Testis (tissue), 3 donors: ENCODE results near the gene SEMA4G. TPM values are rescaled to one million over a fixed set of nuclear protein-coding genes. Genes with fewer than 3 reads are reported as not detected.
A peak's percentile ranks its signal among the peaks of the same experiment; 100 is the strongest.

Source experiments
- DNase-seq: peaks from one replicate; pipeline ENCODE4 v3.0.0-alpha.2; 2019
- H3K27ac ChIP-seq, 2 donors: fragments of 200-600 bp; sonication (generic); one replicate each; pipeline ENCODE4 v1.5.1; 2019
- H3K27me3 ChIP-seq: fragments of 200-600 bp; sonication (generic); one replicate; pipeline ENCODE4 v1.5.1; 2019
- H3K36me3 ChIP-seq: fragments of 200-600 bp; sonication (generic); one replicate; pipeline ENCODE4 v1.5.1; 2017; ENCODE audit warnings: low read depth; ENCODE audit errors: missing control alignments
- H3K4me1 ChIP-seq: fragments of 200-600 bp; sonication (generic); one replicate; pipeline ENCODE4 v1.5.1; 2019
- H3K4me3 ChIP-seq, 2 donors: fragments of 200-600 bp; sonication (generic); one replicate each; pipeline ENCODE4 v1.5.1; 2017 to 2019
- H3K9me3 ChIP-seq: fragments of 200-600 bp; sonication (generic); one replicate; pipeline ENCODE4 v1.5.1; 2017
- CTCF ChIP-seq, 3 experiments: fragments of 450-650 bp in 2 of 3; fragments of 200-600 bp in 1 of 3; sonication (generic) in 1 of 3; IDR thresholded peaks; one replicate each; pipeline ENCODE4 v1.5.1; 2016 to 2019; ENCODE audit warnings: antibody characterized with exemption in 3 of 3, mild to moderate bottlenecking in 2 of 3, moderate library complexity in 1 of 3
- POLR2A ChIP-seq: fragments of 450-650 bp; IDR thresholded peaks from one replicate; pipeline ENCODE4 v1.6.1; 2017; ENCODE audit warnings: antibody characterized with exemption, mild to moderate bottlenecking, moderate library complexity
- WGBS, 2 donors: methylation state at CpG; one replicate each; pipeline ENCODE4 v1.1.5; 2018; 5-methylcytosine and 5-hydroxymethylcytosine counted together
- intact Hi-C: fragments of 100-400 bp; cut with DNase I; formaldehyde crosslinking; loops from one replicate; pipeline ENCODE4 v1.15.1; 2023; ENCODE audit warnings: low total_unique reads
- polyA plus RNA-seq: library from polyadenylated mRNA; stranded (reverse); fragments of 350-450 nt; fragmentation: Illumina TruSeq; extraction: RNeasy Lipid Tissue Mini Kit (QIAGEN cat#74804); gene quantifications from one replicate; pipeline ENCODE4 v1.2.3, GENCODE V29; 2014; ENCODE audit warnings: low read depth, low replicate concordance; ENCODE audit not compliant: insufficient read depth
- total RNA-seq, 2 donors: library from RNA; depleted of rRNA; stranded (reverse); fragments of >200 nt; gene quantifications; one replicate each; pipeline ENCODE4 v1.2.3, GENCODE V29; 2016

The SEMA4G gene
- total and polyA plus RNA-seq, 3 donors from 2014 or later: 4.8 to 7.2 (median 6.2) TPM

GRCh38 chr10:100930368-100930767 is 38.9 kb upstream of the SEMA4G start:
- Histone ChIP-seq H3K36me3 (peaks cover 12% of the 10 kb centered on the region), H3K27me3 (no peaks in the 10 kb centered on the region), H3K4me1 (peaks cover 12% of the 10 kb centered on the region), H3K9me3 (no peaks in the 10 kb centered on the region), H3K27ac (no peak overlapping the region), H3K4me3 (no peak overlapping the region)
- no peak for DNase-seq
- TF ChIP-seq POLR2A (no peak), CTCF (IDR thresholded peaks at IDR 0.05) (no peak)
- intact Hi-C loops: no loop called here

- WGBS, 2 donors: 86 to 92% methylated on average over 3 of the region's 3 CpGs
- H3K36me3 ChIP-seq: peaks cover 12% of the 10 kb centered on the region
- intact Hi-C loops: no loop called here
Observed at GRCh38 chr10:100934084-100934659, 35.1 kb upstream of the SEMA4G start.

GRCh38 chr10:100939763-100940344 is 29.4 kb upstream of the SEMA4G start:
- H3K36me3 ChIP-seq: no peaks in the 10 kb centered on the region

More at GRCh38 chr10:100934084-100934659, 35.1 kb upstream of the SEMA4G start:
- TF ChIP-seq CTCF (IDR thresholded peaks at IDR 0.05): peak in 2 of 3 experiments; percentile 43 to 46
- TF ChIP-seq POLR2A: no peak
- H3K4me1 ChIP-seq: peaks cover 9% of the 10 kb centered on the region
- no peaks in the 10 kb centered on the region for H3K9me3 ChIP-seq
- DNase-seq: no peak
- no peak overlapping the region for H3K27ac ChIP-seq
- no peak overlapping the region for H3K4me3 ChIP-seq
- no peaks in the 10 kb centered on the region for H3K27me3 ChIP-seq

GRCh38 chr10:100942229-100942628 is 27.1 kb upstream of the SEMA4G start:
- no peak for TF ChIP-seq POLR2A
- no peak for TF ChIP-seq CTCF (IDR thresholded peaks at IDR 0.05)
- intact Hi-C loops: no loop called here
- no peak overlapping the region for H3K27ac ChIP-seq
- no peaks in the 10 kb centered on the region for H3K9me3 ChIP-seq
- 93% methylated on average over 3 of the region's 3 CpGs for WGBS, 2 donors
- no peaks in the 10 kb centered on the region for H3K27me3 ChIP-seq
- no peaks in the 10 kb centered on the region for H3K36me3 ChIP-seq
- no peaks in the 10 kb centered on the region for H3K4me1 ChIP-seq
- no peak overlapping the region for H3K4me3 ChIP-seq
- DNase-seq: no peak

More at GRCh38 chr10:100939763-100940344, 29.4 kb upstream of the SEMA4G start:
- DNase-seq: no peak
- no peak overlapping the region for H3K4me3 ChIP-seq
- no peaks in the 10 kb centered on the region for H3K9me3 ChIP-seq
- H3K4me1 ChIP-seq: no peaks in the 10 kb centered on the region
- H3K27ac ChIP-seq: no peak overlapping the region
- intact Hi-C loops: no loop called here
- TF ChIP-seq POLR2A: no peak
- no peak for TF ChIP-seq CTCF (IDR thresholded peaks at IDR 0.05)
- H3K27me3 ChIP-seq: no peaks in the 10 kb centered on the region

- Histone ChIP-seq H3K36me3 (no peaks in the 10 kb centered on the region), H3K27me3 (no peaks in the 10 kb centered on the region)
- intact Hi-C loops: no loop called here
Observed at GRCh38 chr10:100943508-100943907, 25.8 kb upstream of the SEMA4G start.

More at GRCh38 chr10:100943508-100943907, 25.8 kb upstream of the SEMA4G start:
- Histone ChIP-seq H3K9me3 (no peaks in the 10 kb centered on the region), H3K27ac (no peak overlapping the region), H3K4me3 (no peak overlapping the region), H3K4me1 (no peaks in the 10 kb centered on the region)
- TF ChIP-seq CTCF (IDR thresholded peaks at IDR 0.05): no peak
- no peak for DNase-seq
